CD1c-positive myeloid dendritic cell (primary cell): ENCODE data around the gene CYP4F22.
"Not testable (repeated sequence)": the region's sequence is repeated elsewhere in the genome, so short reads cannot be mapped to it uniquely, and the experiment has no call there.

ENCODE experiments used
- DNase-seq: peaks from one replicate; pipeline ENCODE4 v3.0.0-alpha.2; 2016; ENCODE audit errors: extremely low spot score

Gene CYP4F22

GRCh38 chr19:15488489-15489226, 19.7 kb upstream of the CYP4F22 start:
- no peak for DNase-seq

- DNase-seq, result no peak
Measured at GRCh38 chr19:15495151-15495550, 13.2 kb upstream of the CYP4F22 start.

- DNase-seq, result no peak
Measured at GRCh38 chr19:15498156-15498858, 10.0 kb upstream of the CYP4F22 start.

GRCh38 chr19:15498910-15499309, 9.4 kb upstream of the CYP4F22 start:
- no peak for DNase-seq

GRCh38 chr19:15501596-15501995, 6.7 kb upstream of the CYP4F22 start:
- DNase-seq, result no peak

- no peak for DNase-seq
Measured at GRCh38 chr19:15502264-15502663, 6.1 kb upstream of the CYP4F22 start.

- DNase-seq, result no peak
Measured at GRCh38 chr19:15506074-15506571, 2.2 kb upstream of the CYP4F22 start.

- no peak for DNase-seq
Measured at GRCh38 chr19:15507068-15508034, 974 bp upstream of the CYP4F22 start.

- DNase-seq, result no peak
Measured at GRCh38 chr19:15511671-15512424, 3.5 kb downstream of the CYP4F22 start.

GRCh38 chr19:15515227-15515625, 6.9 kb downstream of the CYP4F22 start:
- not testable (repeated sequence) for DNase-seq

- DNase-seq, result no peak
Measured at GRCh38 chr19:15516363-15516762, 8.0 kb downstream of the CYP4F22 start.

GRCh38 chr19:15517778-15518177, 9.5 kb downstream of the CYP4F22 start:
- no peak for DNase-seq

GRCh38 chr19:15519433-15519976, 11.2 kb downstream of the CYP4F22 start:
- no peak for DNase-seq

- DNase-seq, result no peak
Measured at GRCh38 chr19:15524781-15525180, 16.5 kb downstream of the CYP4F22 start.

- DNase-seq, result no peak
Measured at GRCh38 chr19:15525291-15525690, 17.0 kb downstream of the CYP4F22 start.

- no peak for DNase-seq
Measured at GRCh38 chr19:15526408-15526807, 18.1 kb downstream of the CYP4F22 start.

- DNase-seq, result no peak
Measured at GRCh38 chr19:15527705-15528104, 19.4 kb downstream of the CYP4F22 start.

GRCh38 chr19:15529774-15530372, 21.5 kb downstream of the CYP4F22 start:
- DNase-seq, result no peak

- peak; percentile 43 for DNase-seq
Measured at GRCh38 chr19:15532779-15533521, 24.6 kb downstream of the CYP4F22 start.

- not testable (repeated sequence) for DNase-seq
Measured at GRCh38 chr19:15533522-15533830, 25.2 kb downstream of the CYP4F22 start.
